ENCODE measurements around the gene GPR176.

Gene GPR176

GRCh38 chr15:39846108-39846507 is 74.0 kb downstream of the GPR176 start:
- Histone ChIP-seq H3K4me2 (ENCODE audit: low read length) (no peak overlapping the region), H2AFZ (ENCODE audit: insufficient read depth, low read length, poor library complexity) (no peak overlapping the region), H2BK12ac (ENCODE audit: low read length) (no peak overlapping the region), H3K4me1 (ENCODE audit: control insufficient read depth in 1 of 2, insufficient read depth in 2 of 2, low read length in 2 of 2) (no peaks in the 10 kb centered on the region), H3K79me2 (ENCODE audit: control insufficient read depth, insufficient read depth, low read length, poor library complexity) (peaks cover 1% of the 10 kb centered on the region), H3K14ac (ENCODE audit: low read length) (no peak overlapping the region), H2BK5ac (ENCODE audit: low read depth, low read length, poor library complexity) (no peak overlapping the region), H2AK5ac (ENCODE audit: low read length) (no peak overlapping the region), H3K9ac (ENCODE audit: low read length) (no peak overlapping the region), H4K91ac (ENCODE audit: low read depth, low read length) (no peak overlapping the region), H3K27me3 (ENCODE audit: insufficient read depth, low read length) (no peaks in the 10 kb centered on the region), H3K79me1 (ENCODE audit: low read length) (no peaks in the 10 kb centered on the region), H3K27ac (ENCODE audit: low read depth, low read length) (no peak overlapping the region), H4K12ac (ENCODE audit: low read depth, low read length) (no peak overlapping the region), H2BK120ac (ENCODE audit: insufficient read depth, low read length, poor library complexity) (no peak overlapping the region), H3K4me3 (ENCODE audit: low read depth, low read length) (no peak overlapping the region), H3K4ac (ENCODE audit: low read depth, low read length) (no peak overlapping the region), H3K36me3 (ENCODE audit: control insufficient read depth in 1 of 2, insufficient read depth in 2 of 2, low read length in 2 of 2) (no peaks in the 10 kb centered on the region), H3K23ac (ENCODE audit: low read length) (no peak overlapping the region), H3K18ac (ENCODE audit: low read length) (no peak overlapping the region), H4K8ac (ENCODE audit: low read depth, low read length) (no peak overlapping the region), H3K9me3 (ENCODE audit: insufficient read depth, low read depth, low read length) (no peaks in the 10 kb centered on the region)
- no CpG with 5 or more reads among the region's 2 CpGs for WGBS (ENCODE audit: extremely low coverage, insufficient coverage, insufficient read length)
- no peak for DNase-seq

- Histone ChIP-seq H2BK12ac (ENCODE audit: low read length) (no peak overlapping the region), H4K91ac (ENCODE audit: low read depth, low read length) (no peak overlapping the region), H4K8ac (ENCODE audit: low read depth, low read length) (no peak overlapping the region), H2AFZ (ENCODE audit: insufficient read depth, low read length, poor library complexity) (no peak overlapping the region), H3K4ac (ENCODE audit: low read depth, low read length) (no peak overlapping the region), H2BK120ac (ENCODE audit: insufficient read depth, low read length, poor library complexity) (no peak overlapping the region), H3K23ac (ENCODE audit: low read length) (no peak overlapping the region), H2AK5ac (ENCODE audit: low read length) (no peak overlapping the region), H3K79me1 (ENCODE audit: low read length) (no peaks in the 10 kb centered on the region), H4K12ac (ENCODE audit: low read depth, low read length) (no peak overlapping the region), H3K27ac (ENCODE audit: low read depth, low read length) (no peak overlapping the region), H3K36me3 (ENCODE audit: control insufficient read depth in 1 of 2, insufficient read depth in 2 of 2, low read length in 2 of 2) (no peaks in the 10 kb centered on the region), H3K18ac (ENCODE audit: low read length) (no peak overlapping the region), H3K27me3 (ENCODE audit: insufficient read depth, low read length) (no peaks in the 10 kb centered on the region), H2BK5ac (ENCODE audit: low read depth, low read length, poor library complexity) (no peak overlapping the region), H3K4me1 (ENCODE audit: control insufficient read depth in 1 of 2, insufficient read depth in 2 of 2, low read length in 2 of 2) (no peaks in the 10 kb centered on the region), H3K4me2 (ENCODE audit: low read length) (no peak overlapping the region), H3K4me3 (ENCODE audit: low read depth, low read length) (no peak overlapping the region), H3K79me2 (ENCODE audit: control insufficient read depth, insufficient read depth, low read length, poor library complexity) (peaks cover 1% of the 10 kb centered on the region), H3K9me3 (ENCODE audit: insufficient read depth, low read depth, low read length) (no peaks in the 10 kb centered on the region), H3K14ac (ENCODE audit: low read length) (no peak overlapping the region), H3K9ac (ENCODE audit: low read length) (no peak overlapping the region)
- DNase-seq: no peak
- no CpG with 5 or more reads among the region's 5 CpGs for WGBS (ENCODE audit: extremely low coverage, insufficient coverage, insufficient read length)
Observed at GRCh38 chr15:39845582-39845981, 74.5 kb downstream of the GPR176 start.

GRCh38 chr15:39843565-39843964 is 76.5 kb downstream of the GPR176 start:
- H2AK5ac ChIP-seq (ENCODE audit: low read length): no peak overlapping the region
- H2AFZ ChIP-seq (ENCODE audit: insufficient read depth, low read length, poor library complexity): no peak overlapping the region
- H2BK12ac ChIP-seq (ENCODE audit: low read length): no peak overlapping the region
- no peak overlapping the region for H4K8ac ChIP-seq (ENCODE audit: low read depth, low read length)
- H3K9ac ChIP-seq (ENCODE audit: low read length): no peak overlapping the region
- H4K12ac ChIP-seq (ENCODE audit: low read depth, low read length): no peak overlapping the region
- no peak overlapping the region for H2BK120ac ChIP-seq (ENCODE audit: insufficient read depth, low read length, poor library complexity)
- H3K36me3 ChIP-seq (ENCODE audit: control insufficient read depth in 1 of 2, insufficient read depth in 2 of 2, low read length in 2 of 2): no peaks in the 10 kb centered on the region
- no peak for DNase-seq
- no peak overlapping the region for H3K4me3 ChIP-seq (ENCODE audit: low read depth, low read length)
- H3K18ac ChIP-seq (ENCODE audit: low read length): no peak overlapping the region
- H3K14ac ChIP-seq (ENCODE audit: low read length): no peak overlapping the region
- no peaks in the 10 kb centered on the region for H3K79me1 ChIP-seq (ENCODE audit: low read length)
- no peak overlapping the region for H3K23ac ChIP-seq (ENCODE audit: low read length)
- H3K27me3 ChIP-seq (ENCODE audit: insufficient read depth, low read length): no peaks in the 10 kb centered on the region
- H3K4ac ChIP-seq (ENCODE audit: low read depth, low read length): no peak overlapping the region
- H3K79me2 ChIP-seq (ENCODE audit: control insufficient read depth, insufficient read depth, low read length, poor library complexity): peaks cover 1% of the 10 kb centered on the region
- no peak overlapping the region for H2BK5ac ChIP-seq (ENCODE audit: low read depth, low read length, poor library complexity)
- no peak overlapping the region for H3K4me2 ChIP-seq (ENCODE audit: low read length)
- H3K9me3 ChIP-seq (ENCODE audit: insufficient read depth, low read depth, low read length): no peaks in the 10 kb centered on the region
- no peaks in the 10 kb centered on the region for H3K4me1 ChIP-seq (ENCODE audit: control insufficient read depth in 1 of 2, insufficient read depth in 2 of 2, low read length in 2 of 2)
- WGBS (ENCODE audit: extremely low coverage, insufficient coverage, insufficient read length): no CpG with 5 or more reads among the region's 2 CpGs
- no peak overlapping the region for H4K91ac ChIP-seq (ENCODE audit: low read depth, low read length)
- no peak overlapping the region for H3K27ac ChIP-seq (ENCODE audit: low read depth, low read length)

- Histone ChIP-seq H2AFZ (ENCODE audit: insufficient read depth, low read length, poor library complexity) (no peak overlapping the region), H3K4me1 (ENCODE audit: control insufficient read depth in 1 of 2, insufficient read depth in 2 of 2, low read length in 2 of 2) (no peaks in the 10 kb centered on the region), H2BK120ac (ENCODE audit: insufficient read depth, low read length, poor library complexity) (no peak overlapping the region), H4K91ac (ENCODE audit: low read depth, low read length) (no peak overlapping the region), H3K27me3 (ENCODE audit: insufficient read depth, low read length) (no peaks in the 10 kb centered on the region), H3K79me1 (ENCODE audit: low read length) (no peaks in the 10 kb centered on the region), H3K79me2 (ENCODE audit: control insufficient read depth, insufficient read depth, low read length, poor library complexity) (no peaks in the 10 kb centered on the region), H3K4me2 (ENCODE audit: low read length) (no peak overlapping the region), H3K27ac (ENCODE audit: low read depth, low read length) (no peak overlapping the region), H2AK5ac (ENCODE audit: low read length) (no peak overlapping the region), H2BK5ac (ENCODE audit: low read depth, low read length, poor library complexity) (no peak overlapping the region), H4K12ac (ENCODE audit: low read depth, low read length) (no peak overlapping the region), H3K9ac (ENCODE audit: low read length) (no peak overlapping the region), H3K4ac (ENCODE audit: low read depth, low read length) (no peak overlapping the region), H3K18ac (ENCODE audit: low read length) (no peak overlapping the region), H3K9me3 (ENCODE audit: insufficient read depth, low read depth, low read length) (no peaks in the 10 kb centered on the region), H3K4me3 (ENCODE audit: low read depth, low read length) (no peak overlapping the region), H4K8ac (ENCODE audit: low read depth, low read length) (no peak overlapping the region), H3K14ac (ENCODE audit: low read length) (no peak overlapping the region), H3K23ac (ENCODE audit: low read length) (no peak overlapping the region), H3K36me3 (ENCODE audit: control insufficient read depth in 1 of 2, insufficient read depth in 2 of 2, low read length in 2 of 2) (no peaks in the 10 kb centered on the region), H2BK12ac (ENCODE audit: low read length) (no peak overlapping the region)
- no CpG with 5 or more reads among the region's 1 CpG for WGBS (ENCODE audit: extremely low coverage, insufficient coverage, insufficient read length)
- no peak for DNase-seq
Observed at GRCh38 chr15:39837454-39837853, 82.6 kb downstream of the GPR176 start.
